Mucosa of descending colon (tissue), 3 donors: Measurements from ENCODE around the gene PAM. TPM values are rescaled to one million over a fixed set of nuclear protein-coding genes. Genes with fewer than 3 reads are reported as not detected.

ENCODE experiments used
- ATAC-seq: fragments of 200-7000 bp; cut with Tn5 transposase; one replicate; pipeline ENCODE4 v1.9.1; 2020; ENCODE audit warnings: mild to moderate bottlenecking, moderate library complexity
- DNase-seq, 3 donors: peaks; one replicate each; pipeline ENCODE4 v3.0.0-alpha.2; 2020
- H3K36me3 ChIP-seq: fragments of 200-600 bp; one replicate; pipeline ENCODE4 v1.8.0; 2021; ENCODE audit warnings: low read depth, mild to moderate bottlenecking
- H3K4me1 ChIP-seq: fragments of 200-600 bp; one replicate; pipeline ENCODE4 v1.8.0; 2021; ENCODE audit warnings: low read depth, mild to moderate bottlenecking
- H3K4me3 ChIP-seq: fragments of 200-600 bp; one replicate; pipeline ENCODE4 v1.8.0; 2021; ENCODE audit warnings: mild to moderate bottlenecking
- H3K9me3 ChIP-seq: fragments of 200-600 bp; one replicate; pipeline ENCODE4 v1.8.0; 2021; ENCODE audit warnings: mild to moderate bottlenecking
- intact Hi-C, 2 donors: fragments of 100-400 bp; cut with DNase I in 1 of 2; cut with micrococcal nuclease in 1 of 2; formaldehyde crosslinking; loops; one replicate each; pipeline versions ENCODE4 v1.11.0 to v1.11.1; 2022; cut with DNase I, micrococcal nuclease
- total RNA-seq, 3 donors: library from RNA; stranded (reverse); fragmentation: NEBNext Ultra II Directional in 2 of 3; extraction: Animal tissue kit (Norgen Biotek cat#: 25700) in 2 of 3; gene quantifications; one replicate each; pipeline versions ENCODE4 v1.2.1 to v1.2.4, GENCODE V29; 2021 to 2023
- TF ChIP-seq, protein P1 (sequence below): fragments of 200-600 bp; IDR thresholded peaks from one replicate; pipeline ENCODE4 v1.8.0; 2022; ENCODE audit warnings: antibody characterized with exemption, mild to moderate bottlenecking
- donor health status: DM: no; HTN: no; CAD: no; lungs with moderate emphysema.
- donor health status: DM: no; HTN: no; CAD: no.
- donor health status: DM: no; HTN: yes; CAD: no.

PAM gene
- total RNA-seq, 3 donors from 2014 or later, result 59.7 to 164 (median 64.4) TPM

DNA sequence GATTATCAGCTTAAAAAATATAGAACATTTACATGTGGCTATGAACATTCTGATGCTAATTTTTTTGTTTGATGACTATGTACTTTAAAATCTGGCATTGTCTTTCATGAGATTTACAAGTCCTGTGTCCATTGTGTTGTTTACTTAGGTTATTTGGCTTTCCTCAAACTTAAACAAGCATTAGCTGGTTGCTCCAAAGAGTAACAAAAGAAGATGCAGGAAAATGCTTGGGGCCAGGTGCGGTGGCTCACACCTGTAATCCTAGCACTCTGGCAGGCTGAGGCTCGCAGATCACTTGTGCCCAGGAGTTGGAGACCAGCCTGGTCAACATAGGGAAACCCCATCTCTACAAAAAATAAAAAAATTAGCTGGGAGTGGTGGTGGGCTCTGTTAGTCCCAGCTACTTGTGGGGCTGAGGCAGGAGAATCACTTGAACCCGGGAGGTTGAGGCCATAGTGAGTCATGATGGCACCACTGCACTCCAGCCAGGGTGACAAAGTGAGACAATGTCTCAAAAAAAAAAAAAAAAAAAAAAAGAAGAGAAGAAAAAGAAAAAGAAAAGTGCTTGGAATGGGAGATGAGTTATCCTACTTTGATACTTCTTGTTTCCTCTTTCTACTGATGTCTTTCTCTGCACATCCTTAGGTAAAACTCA, 39.7 kb downstream of the PAM start:
- no peak overlapping the region for H3K4me3 ChIP-seq
- TF ChIP-seq, protein P1, sequence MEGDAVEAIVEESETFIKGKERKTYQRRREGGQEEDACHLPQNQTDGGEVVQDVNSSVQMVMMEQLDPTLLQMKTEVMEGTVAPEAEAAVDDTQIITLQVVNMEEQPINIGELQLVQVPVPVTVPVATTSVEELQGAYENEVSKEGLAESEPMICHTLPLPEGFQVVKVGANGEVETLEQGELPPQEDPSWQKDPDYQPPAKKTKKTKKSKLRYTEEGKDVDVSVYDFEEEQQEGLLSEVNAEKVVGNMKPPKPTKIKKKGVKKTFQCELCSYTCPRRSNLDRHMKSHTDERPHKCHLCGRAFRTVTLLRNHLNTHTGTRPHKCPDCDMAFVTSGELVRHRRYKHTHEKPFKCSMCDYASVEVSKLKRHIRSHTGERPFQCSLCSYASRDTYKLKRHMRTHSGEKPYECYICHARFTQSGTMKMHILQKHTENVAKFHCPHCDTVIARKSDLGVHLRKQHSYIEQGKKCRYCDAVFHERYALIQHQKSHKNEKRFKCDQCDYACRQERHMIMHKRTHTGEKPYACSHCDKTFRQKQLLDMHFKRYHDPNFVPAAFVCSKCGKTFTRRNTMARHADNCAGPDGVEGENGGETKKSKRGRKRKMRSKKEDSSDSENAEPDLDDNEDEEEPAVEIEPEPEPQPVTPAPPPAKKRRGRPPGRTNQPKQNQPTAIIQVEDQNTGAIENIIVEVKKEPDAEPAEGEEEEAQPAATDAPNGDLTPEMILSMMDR, result no peak
- ATAC-seq, result no peak

DNA sequence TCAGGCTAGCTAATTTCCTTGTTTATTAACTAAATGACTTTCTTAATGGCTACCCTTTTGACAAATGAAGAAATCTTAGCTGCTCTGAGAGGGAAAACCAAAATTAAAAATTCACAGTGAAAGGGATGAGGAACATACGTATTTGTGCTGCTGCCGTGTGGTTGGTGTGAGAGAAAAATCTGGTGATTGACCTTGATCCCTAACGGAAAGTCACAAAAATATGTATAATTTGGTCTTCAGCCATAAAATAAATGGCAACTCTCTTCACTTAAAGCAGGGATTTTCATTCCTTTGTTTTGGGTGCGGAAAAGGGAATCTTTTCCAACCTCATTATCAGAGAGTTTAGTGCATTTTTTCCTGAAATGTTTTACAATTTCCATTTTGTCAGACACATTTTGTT, 40.4 kb downstream of the PAM start:
- H3K4me3 ChIP-seq, result no peak overlapping the region
- H3K36me3 ChIP-seq, result no peaks in the 10 kb centered on the region
- TF ChIP-seq, protein P1, result no peak
- H3K4me1 ChIP-seq, result no peaks in the 10 kb centered on the region
- ATAC-seq (no peak), DNase-seq (no peak)
- intact Hi-C loops, result no loop called here
- no peaks in the 10 kb centered on the region for H3K9me3 ChIP-seq

More for the DNA sequence above, 39.7 kb downstream of the PAM start:
- no peak for DNase-seq
- Histone ChIP-seq H3K36me3 (no peaks in the 10 kb centered on the region), H3K9me3 (no peaks in the 10 kb centered on the region), H3K4me1 (no peaks in the 10 kb centered on the region)
- intact Hi-C loops, result no loop called here

DNA sequence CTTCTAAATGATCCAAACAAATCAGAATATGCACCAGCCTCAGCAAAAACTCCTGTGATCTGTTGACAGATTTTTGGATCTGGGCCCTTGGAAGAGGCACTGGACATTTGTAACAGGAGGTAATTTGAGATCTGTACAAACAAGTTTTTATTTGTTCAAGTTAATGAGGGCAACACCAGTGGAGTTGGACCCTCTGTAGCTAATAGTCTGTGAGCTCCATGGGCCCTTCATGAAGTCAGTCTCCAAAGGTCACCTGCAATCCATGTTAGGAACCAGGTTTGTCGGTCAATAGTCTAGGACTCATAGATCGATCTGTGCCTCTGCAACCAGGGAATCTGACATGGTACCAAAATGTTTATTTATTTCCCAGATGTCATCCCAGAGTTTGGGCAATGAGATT, 40.9 kb downstream of the PAM start:
- DNase-seq (no peak), ATAC-seq (no peak)
- Histone ChIP-seq H3K4me3 (no peak overlapping the region), H3K4me1 (no peaks in the 10 kb centered on the region), H3K9me3 (no peaks in the 10 kb centered on the region), H3K36me3 (no peaks in the 10 kb centered on the region)
- TF ChIP-seq, protein P1, result no peak
- intact Hi-C loops, result no loop called here

DNA sequence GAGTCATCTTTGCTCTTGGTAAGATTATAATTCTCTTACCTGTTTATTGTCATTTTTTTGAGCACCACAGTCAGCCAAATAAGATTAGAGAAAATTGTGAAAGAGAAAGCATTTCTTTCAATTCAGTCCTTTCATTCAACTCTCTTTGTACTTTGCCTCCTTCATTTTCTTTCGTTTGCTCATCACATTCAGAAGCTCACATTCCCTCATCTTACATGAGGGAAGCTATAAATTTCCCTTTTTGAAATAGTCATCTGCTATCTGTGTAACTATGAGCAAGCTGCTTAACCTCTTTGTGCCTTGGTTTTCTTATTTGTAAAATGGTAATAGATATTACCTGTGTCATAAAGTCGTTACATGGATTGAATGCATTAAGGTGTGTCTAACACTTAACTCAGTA, 41.4 kb downstream of the PAM start:
- no peaks in the 10 kb centered on the region for H3K36me3 ChIP-seq
- DNase-seq (no peak), ATAC-seq (no peak)
- no peak overlapping the region for H3K4me3 ChIP-seq
- intact Hi-C loops, result no loop called here
- no peaks in the 10 kb centered on the region for H3K9me3 ChIP-seq
- H3K4me1 ChIP-seq, result no peaks in the 10 kb centered on the region
- TF ChIP-seq, protein P1, result no peak

DNA sequence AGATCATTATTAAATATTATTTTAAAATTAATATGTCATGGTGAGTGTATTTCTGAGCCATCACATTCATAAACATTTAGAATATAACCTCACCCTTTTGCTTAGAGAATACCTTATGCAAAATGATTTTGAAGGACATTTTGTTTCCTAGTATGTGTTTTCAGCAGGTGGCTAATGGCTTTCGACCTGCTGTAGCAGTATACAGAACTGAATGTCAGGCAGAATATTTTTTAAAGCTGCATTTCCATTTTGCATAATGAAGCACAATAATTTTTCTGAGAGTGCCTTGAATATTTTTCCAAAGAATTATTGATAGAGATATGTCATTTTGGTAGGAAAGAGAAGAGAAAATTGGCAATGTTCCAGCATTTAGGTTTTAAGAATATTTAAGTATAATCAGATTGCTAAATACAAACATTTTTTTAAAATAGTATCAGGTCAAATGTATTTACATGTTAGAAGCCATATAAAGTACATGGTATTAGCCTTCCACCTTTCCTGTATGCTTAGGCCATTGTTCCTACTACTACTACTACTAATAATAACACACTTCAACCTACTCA, 42.3 kb downstream of the PAM start:
- no peak for ATAC-seq
- no peaks in the 10 kb centered on the region for H3K9me3 ChIP-seq
- no peaks in the 10 kb centered on the region for H3K4me1 ChIP-seq
- H3K36me3 ChIP-seq, result no peaks in the 10 kb centered on the region
- no peak for DNase-seq
- no peak overlapping the region for H3K4me3 ChIP-seq
- TF ChIP-seq, protein P1, result no peak
- intact Hi-C loops, result no loop called here
